Measurements from ENCODE around the gene EFNA1.

- TF ChIP-seq EZH2 (IDR thresholded peaks at IDR 0.05) (no peak), POLR2AphosphoS5 (IDR thresholded peaks at IDR 0.05; ENCODE audit: borderline replicate concordance, low read depth, low read length) (no peak)
These were observed 43.1 kb downstream of the EFNA1 start for GRCh38 chr1:155170806-155171205.

Measured in SK-N-MC (cell line).